Measurements from ENCODE around the gene RSPH10B2.

DNA sequence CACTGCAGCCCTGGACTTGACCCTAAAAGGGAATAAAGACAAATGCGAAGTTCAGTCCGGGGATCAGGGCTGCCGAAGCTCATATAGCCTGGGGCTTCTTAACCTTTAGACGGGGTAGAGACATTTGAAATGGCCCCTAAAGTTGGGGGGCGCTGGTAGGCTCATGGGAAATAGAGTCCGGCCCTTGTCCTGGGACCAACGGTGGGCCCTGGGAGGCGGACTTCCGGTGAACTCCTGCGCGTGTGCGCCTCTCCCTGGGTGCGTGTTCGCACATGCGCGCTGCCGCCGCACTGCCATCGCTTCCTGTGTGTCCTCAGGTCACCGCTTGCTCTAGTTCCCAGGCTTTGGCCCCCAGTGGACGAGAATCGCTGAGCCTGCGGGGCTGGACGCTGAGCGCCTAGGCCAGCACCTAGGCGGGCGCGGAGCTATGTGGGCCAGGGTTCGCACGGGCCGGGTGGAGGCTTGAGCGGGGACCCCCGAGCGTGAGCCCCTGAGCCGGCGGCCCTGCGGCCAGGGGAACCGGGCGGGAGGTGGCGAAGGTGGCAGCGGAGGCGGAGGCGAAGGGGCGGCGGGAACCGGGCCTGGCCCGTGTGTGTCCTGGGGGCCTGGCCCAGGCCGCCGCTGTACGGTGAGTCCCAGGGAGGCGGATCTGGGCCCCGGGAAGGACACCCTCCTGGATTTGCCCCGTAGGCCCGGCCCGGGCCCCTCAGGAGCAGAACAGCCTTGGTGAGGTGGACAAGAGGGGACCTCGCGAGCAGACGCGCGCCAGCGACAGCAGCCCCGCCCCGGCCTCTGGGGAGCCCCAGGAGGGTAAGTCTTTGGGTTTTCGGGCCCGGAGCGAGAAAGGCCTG, 24.2 kb upstream of the RSPH10B2 start:
- TF ChIP-seq CTCF (IDR thresholded peaks at IDR 0.05; ENCODE audit: low read depth, low read length, poor library complexity, severe bottlenecking) (no peak), EZH2phosphoT487 (IDR thresholded peaks at IDR 0.05; ENCODE audit: borderline replicate concordance, low read length) (no peak)

Data from DOHH2 (cell line).